K562 (cell line): ENCODE results near the gene MYBPC3. TPM values are rescaled to one million over a fixed set of nuclear protein-coding genes. Genes with fewer than 3 reads are reported as not detected.

Experiments
- ATAC-seq: fragments of 200-7000 bp; cut with Tn5 transposase; 3 replicates; pipeline ENCODE4 v1.9.1; 2020; ENCODE audit warnings: moderate library complexity
- BruUV-seq: library from RNA; stranded (reverse); fragments of 400-500 nt; replicated peaks from 2 replicates; lab custom pipeline; 2021; lab: Mats Ljungman, UMichigan
- CTCF ChIA-PET: fragments of 300-600 bp; formaldehyde crosslinking; extraction: SDS; loops from one replicate; lab custom pipeline; 2021; ENCODE audit warnings: low intra/inter-chr PET ratio; lab: Yijun Ruan, JAX
- POLR2A ChIA-PET: fragments of 300-600, 350-650 bp; sonication (Branson Sonifier 250); formaldehyde crosslinking; extraction: SDS; loops from one replicate; lab custom pipeline; 2021; ENCODE audit warnings: antibody characterized with exemption, inconsistent platforms; lab: Yijun Ruan, JAX
- DNase-seq, 4 experiments: peaks; one replicate each; pipeline versions ENCODE4 v3.0.0 to v3.0.0-alpha.2; 2011 to 2018; ENCODE audit warnings: low spot score in 3 of 4, mixed read lengths in 3 of 4; ENCODE audit errors: extremely low read depth in 1 of 4
- FAIRE-seq: peaks from 2 replicates; lab custom pipeline; 2011; peaks lifted over from hg19 to GRCh38; lab: Jason Lieb, UNC
- H2AFZ ChIP-seq: 2 replicates; pipeline ENCODE4 v1.6.0; 2011; ENCODE audit warnings: low read depth, low read length, control low read depth, inconsistent platforms
- H3K27ac ChIP-seq: fragments of 200-600 bp; 3 replicates; pipeline ENCODE4 v1.8.0; 2011; ENCODE audit warnings: low read depth, mild to moderate bottlenecking, control low read depth, inconsistent platforms, low read length, moderate library complexity, mixed read lengths; ENCODE audit errors: extremely low read depth
- H3K27me3 ChIP-seq, 2 experiments: fragments of 300-600 bp in 1 of 2; 2 replicates in 1 of 2; 3 replicates in 1 of 2; pipeline versions ENCODE4 v1.6.0 to v1.8.0; 2011; ENCODE audit warnings: inconsistent platforms in 2 of 2, low read length in 2 of 2, mild to moderate bottlenecking in 1 of 2, mixed read lengths in 1 of 2, moderate library complexity in 1 of 2; ENCODE audit not compliant: control insufficient read depth in 2 of 2, insufficient read depth in 2 of 2
- H3K36me3 ChIP-seq: fragments of 300-600 bp; 3 replicates; pipeline ENCODE4 v1.8.0; 2011; ENCODE audit warnings: mild to moderate bottlenecking, low read length, inconsistent platforms; ENCODE audit not compliant: control insufficient read depth, insufficient read depth
- H3K4me1 ChIP-seq, 2 experiments: fragments of 200-600 bp in 1 of 2; replicated peaks in 1 of 2; 2 replicates in 1 of 2; 3 replicates in 1 of 2; pipeline versions ENCODE4 v1.5.1 to v1.8.0; 2011; ENCODE audit warnings: inconsistent platforms in 2 of 2, low read length in 2 of 2, mild to moderate bottlenecking in 1 of 2, mixed read lengths in 1 of 2, moderate library complexity in 1 of 2; ENCODE audit not compliant: control insufficient read depth in 2 of 2, insufficient read depth in 2 of 2
- H3K4me2 ChIP-seq: 2 replicates; pipeline ENCODE4 v1.6.1; 2011; ENCODE audit warnings: low read length, control low read depth, inconsistent platforms, mixed read lengths; ENCODE audit not compliant: insufficient read depth
- H3K4me3 ChIP-seq: fragments of 200-600 bp; sonication (generic), shearing (Covaris generic); 2 replicates; pipeline ENCODE4 v1.5.1; 2016; ENCODE audit warnings: control low read depth, inconsistent platforms
- H3K79me2 ChIP-seq: fragments of 200-600 bp; 3 replicates; pipeline ENCODE4 v1.8.0; 2011; ENCODE audit warnings: low read length, inconsistent platforms; ENCODE audit not compliant: control insufficient read depth, insufficient read depth
- H3K9ac ChIP-seq, 2 experiments: 2 replicates each; pipeline versions ENCODE4 v1.6.0 to v1.6.1; 2011; ENCODE audit warnings: low read depth in 2 of 2, low read length in 2 of 2, control low read depth in 1 of 2, inconsistent platforms in 1 of 2, mild to moderate bottlenecking in 1 of 2, mixed read lengths in 1 of 2; ENCODE audit not compliant: insufficient read depth in 1 of 2
- H3K9me1 ChIP-seq: one replicate; pipeline ENCODE4 v1.6.0; 2011; ENCODE audit warnings: inconsistent platforms, mild to moderate bottlenecking, low read length, moderate library complexity; ENCODE audit not compliant: control insufficient read depth, insufficient read depth
- H3K9me3 ChIP-seq: replicated peaks from 2 replicates; pipeline ENCODE4 v1.5.1; 2011; ENCODE audit warnings: low read depth, low read length, inconsistent platforms; ENCODE audit not compliant: control insufficient read depth, insufficient read depth
- H4K20me1 ChIP-seq: replicated peaks from 2 replicates; pipeline ENCODE4 v1.6.1; 2011; ENCODE audit warnings: low read length, inconsistent platforms, mixed read lengths; ENCODE audit not compliant: control insufficient read depth, insufficient read depth
- ESRRA ChIP-seq: fragments of 450-650 bp; IDR thresholded peaks from 2 replicates; pipeline ENCODE4 v1.6.1; 2014; ENCODE audit warnings: low read depth, mild to moderate bottlenecking, moderate library complexity, borderline replicate concordance
- KLF13 ChIP-seq: fragments of 450-650 bp; IDR thresholded peaks from 2 replicates; pipeline ENCODE4 v1.6.1; 2016; ENCODE audit warnings: missing genetic modification characterization, low read depth, mild to moderate bottlenecking, missing compliant biosample characterization, moderate library complexity, borderline replicate concordance
- KLF6 ChIP-seq: fragments of 250-450 bp; sonication (Bioruptor Pico); IDR thresholded peaks from 2 replicates; pipeline ENCODE4 v1.4.0; 2020; ENCODE audit warnings: mild to moderate bottlenecking, moderate library complexity, borderline replicate concordance
- PRMT5 ChIP-seq: sonication (generic); formaldehyde crosslinking; IDR thresholded peaks from 2 replicates; pipeline ENCODE4 v1.5.0; 2020; ENCODE audit warnings: missing genetic modification reagents
- ZFPM2 ChIP-seq: fragments of 250-450 bp; sonication (Bioruptor Pico); IDR thresholded peaks from 2 replicates; pipeline ENCODE4 v1.5.1; 2022; ENCODE audit warnings: mild to moderate bottlenecking
- ZKSCAN1 ChIP-seq: fragments of 150-350 bp; IDR thresholded peaks from 2 replicates; pipeline ENCODE4 v1.6.1; 2016; ENCODE audit warnings: low read depth, low read length
- ZNF347 ChIP-seq: fragments of 450-650 bp; formaldehyde crosslinking; IDR thresholded peaks from 2 replicates; pipeline ENCODE4 v1.4.0; 2020; ENCODE audit warnings: low read depth, mild to moderate bottlenecking, moderate library complexity
- ZNF354B ChIP-seq: fragments of 250-450 bp; sonication (Bioruptor Pico); IDR thresholded peaks from 2 replicates; pipeline ENCODE4 v1.4.0; 2020
- WGBS: fragments of 100-300 bp; shearing (Covaris generic); methylation state at CpG from one replicate; pipeline ENCODE4 v1.1.6; 2016; ENCODE audit warnings: low coverage, mixed read lengths; ENCODE audit not compliant: insufficient coverage; ENCODE audit errors: missing lambda C conversion rate; 5-methylcytosine and 5-hydroxymethylcytosine counted together
- in situ Hi-C: fragments of 300-500 bp; cut with MboI; formaldehyde crosslinking; loops from 4 replicates; pipeline ENCODE4 v1.15.0; 2018; ENCODE audit warnings: inconsistent platforms, mixed read lengths
- intact Hi-C: fragments of 100-400 bp; cut with micrococcal nuclease; formaldehyde crosslinking; loops from 2 replicates; pipeline ENCODE4 v1.14.2; 2022
- polyA plus RNA-seq, 8 experiments: library from polyadenylated mRNA; depleted of rRNA in 4 of 8; stranded (reverse) in 5 of 8; unstranded in 3 of 8; fragments of >200 nt; fragmentation: Nextera tagmentation in 2 of 8; fragmentation: Illumina TruSeq in 1 of 8; extraction: Ambion mirVana in 2 of 8; extraction: Trizol in 1 of 8; gene quantifications; 2 replicates each; pipeline versions ENCODE4 v1.2.1 to v1.2.3, GENCODE V29; 2011 to 2014; ENCODE audit warnings: inconsistent platforms in 1 of 8, missing spikeins in 1 of 8
- total RNA-seq, 7 experiments: library from RNA; depleted of rRNA in 6 of 7; stranded (reverse); fragments of >200 nt in 6 of 7; fragmentation: Illumina TruSeq in 2 of 7; extraction: Trizol in 2 of 7; gene quantifications; 2 replicates each; pipeline versions ENCODE4 v1.2.1 to v1.2.3, GENCODE V29; 2011 to 2021; ENCODE audit warnings: low replicate concordance in 1 of 7
- TF ChIP-seq, protein P1 (sequence below): sonication (generic); formaldehyde crosslinking; IDR thresholded peaks from 2 replicates; pipeline ENCODE4 v1.8.1; 2023; ENCODE audit warnings: mild to moderate bottlenecking, missing genetic modification reagents
- TF ChIP-seq, protein P2 (sequence below): fragments of 250-450 bp; sonication (Bioruptor Pico); IDR thresholded peaks from 2 replicates; pipeline ENCODE4 v1.9.0; 2021; ENCODE audit warnings: mild to moderate bottlenecking, inconsistent platforms
- TF ChIP-seq, protein P3 (sequence below), 2 experiments: fragments of 450-650 bp; IDR thresholded peaks; 2 replicates each; pipeline ENCODE4 v1.6.1; 2018; ENCODE audit warnings: mild to moderate bottlenecking in 2 of 2, low read depth in 1 of 2; ENCODE audit not compliant: partially characterized antibody in 2 of 2

The MYBPC3 gene
- total and polyA plus RNA-seq, 9 of the 15 experiments (the other 6 are each of a cell fraction or from before 2014, with no cell fraction given), result 0.01 TPM; not detected in 8

DNA sequence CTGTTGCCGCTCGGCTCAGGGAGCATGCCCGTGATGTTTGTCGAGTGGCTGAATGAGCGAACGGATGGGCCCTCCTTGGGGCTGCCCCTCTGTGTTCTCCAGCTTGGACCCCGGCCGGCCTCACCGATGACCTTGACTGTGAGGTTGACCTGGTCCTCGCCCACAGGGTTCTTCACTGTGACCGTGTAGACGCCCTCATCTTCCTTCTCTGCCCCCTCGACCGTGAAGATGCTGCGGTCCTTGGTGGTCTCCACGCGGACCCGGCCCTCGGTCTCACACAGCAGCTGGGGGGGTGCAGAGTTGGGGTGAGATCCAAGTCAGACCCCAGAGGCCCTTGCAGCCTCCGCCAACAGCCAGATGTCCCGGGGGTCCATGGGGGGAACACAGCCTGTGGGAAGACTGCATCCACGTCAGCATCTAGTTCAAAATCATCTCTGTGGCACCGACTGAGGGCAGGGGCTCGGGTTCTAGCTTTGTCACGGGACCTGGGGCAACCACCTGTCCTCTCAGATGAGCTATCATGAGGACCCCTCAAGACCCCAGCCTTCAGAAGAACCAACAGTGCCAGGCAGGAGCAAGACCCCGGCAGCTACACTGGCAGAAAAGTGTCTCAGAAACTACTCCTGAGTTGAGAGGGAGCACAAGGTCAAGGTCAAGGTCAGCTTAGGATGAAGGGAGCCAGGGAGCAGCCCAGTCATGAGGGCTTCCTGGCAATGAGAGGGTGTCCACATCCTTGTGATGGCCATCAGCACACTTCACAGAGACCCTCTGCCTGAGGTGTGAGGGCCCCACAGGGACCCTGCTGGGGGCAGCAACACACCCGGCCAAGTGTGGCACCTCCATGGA lies 13.9 kb downstream of the MYBPC3 start:
- H3K9me1 ChIP-seq, result peaks cover 2% of the 10 kb centered on the region
- in situ Hi-C loops, result no loop called here
- BruUV-seq, result no TSS peak
- no peaks in the 10 kb centered on the region for H3K36me3 ChIP-seq
- POLR2A ChIA-PET, result interaction anchor here (0.6 kb wide), 1 partner anchor 103 kb away, joined by 4 read pairs; no protein-coding TSS in a partner anchor
- WGBS, result 63% methylated on average over 23 of the region's 27 CpGs
- ATAC-seq, result no peak
- H3K4me1 ChIP-seq, result peaks cover 6 to 54% of the 10 kb centered on the region in 2 experiments; a peak in 3 of 5 replicates
- no peak overlapping the region for H3K4me2 ChIP-seq
- CTCF ChIA-PET, result no interaction called here
- FAIRE-seq, result no peak
- no peak overlapping the region for H2AFZ ChIP-seq
- H3K27ac ChIP-seq, result no peak overlapping the region
- DNase-seq, result no peak
- peaks cover 3 to 14% of the 10 kb centered on the region in 2 experiments; a peak in 3 of 5 replicates for H3K27me3 ChIP-seq
- H3K79me2 ChIP-seq, result no peaks in the 10 kb centered on the region
- H3K9me3 ChIP-seq, result no peaks in the 10 kb centered on the region
- peak overlapping the region in 1 of 2 experiments; percentile 24; a peak in 1 of 4 replicates for H3K9ac ChIP-seq
- H3K4me3 ChIP-seq, result no peak overlapping the region
- intact Hi-C loops, result no loop called here
- no peaks in the 10 kb centered on the region for H4K20me1 ChIP-seq
- no peak for TF ChIP-seq ZNF347
- TF ChIP-seq, protein P1, sequence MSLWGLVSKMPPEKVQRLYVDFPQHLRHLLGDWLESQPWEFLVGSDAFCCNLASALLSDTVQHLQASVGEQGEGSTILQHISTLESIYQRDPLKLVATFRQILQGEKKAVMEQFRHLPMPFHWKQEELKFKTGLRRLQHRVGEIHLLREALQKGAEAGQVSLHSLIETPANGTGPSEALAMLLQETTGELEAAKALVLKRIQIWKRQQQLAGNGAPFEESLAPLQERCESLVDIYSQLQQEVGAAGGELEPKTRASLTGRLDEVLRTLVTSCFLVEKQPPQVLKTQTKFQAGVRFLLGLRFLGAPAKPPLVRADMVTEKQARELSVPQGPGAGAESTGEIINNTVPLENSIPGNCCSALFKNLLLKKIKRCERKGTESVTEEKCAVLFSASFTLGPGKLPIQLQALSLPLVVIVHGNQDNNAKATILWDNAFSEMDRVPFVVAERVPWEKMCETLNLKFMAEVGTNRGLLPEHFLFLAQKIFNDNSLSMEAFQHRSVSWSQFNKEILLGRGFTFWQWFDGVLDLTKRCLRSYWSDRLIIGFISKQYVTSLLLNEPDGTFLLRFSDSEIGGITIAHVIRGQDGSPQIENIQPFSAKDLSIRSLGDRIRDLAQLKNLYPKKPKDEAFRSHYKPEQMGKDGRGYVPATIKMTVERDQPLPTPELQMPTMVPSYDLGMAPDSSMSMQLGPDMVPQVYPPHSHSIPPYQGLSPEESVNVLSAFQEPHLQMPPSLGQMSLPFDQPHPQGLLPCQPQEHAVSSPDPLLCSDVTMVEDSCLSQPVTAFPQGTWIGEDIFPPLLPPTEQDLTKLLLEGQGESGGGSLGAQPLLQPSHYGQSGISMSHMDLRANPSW, result no peak
- no peak for TF ChIP-seq ZNF354B (CRISPR knock-in tag)
- TF ChIP-seq PRMT5 (CRISPR knock-in tag), result no peak
- no peak for TF ChIP-seq ZKSCAN1
- TF ChIP-seq, protein P2, sequence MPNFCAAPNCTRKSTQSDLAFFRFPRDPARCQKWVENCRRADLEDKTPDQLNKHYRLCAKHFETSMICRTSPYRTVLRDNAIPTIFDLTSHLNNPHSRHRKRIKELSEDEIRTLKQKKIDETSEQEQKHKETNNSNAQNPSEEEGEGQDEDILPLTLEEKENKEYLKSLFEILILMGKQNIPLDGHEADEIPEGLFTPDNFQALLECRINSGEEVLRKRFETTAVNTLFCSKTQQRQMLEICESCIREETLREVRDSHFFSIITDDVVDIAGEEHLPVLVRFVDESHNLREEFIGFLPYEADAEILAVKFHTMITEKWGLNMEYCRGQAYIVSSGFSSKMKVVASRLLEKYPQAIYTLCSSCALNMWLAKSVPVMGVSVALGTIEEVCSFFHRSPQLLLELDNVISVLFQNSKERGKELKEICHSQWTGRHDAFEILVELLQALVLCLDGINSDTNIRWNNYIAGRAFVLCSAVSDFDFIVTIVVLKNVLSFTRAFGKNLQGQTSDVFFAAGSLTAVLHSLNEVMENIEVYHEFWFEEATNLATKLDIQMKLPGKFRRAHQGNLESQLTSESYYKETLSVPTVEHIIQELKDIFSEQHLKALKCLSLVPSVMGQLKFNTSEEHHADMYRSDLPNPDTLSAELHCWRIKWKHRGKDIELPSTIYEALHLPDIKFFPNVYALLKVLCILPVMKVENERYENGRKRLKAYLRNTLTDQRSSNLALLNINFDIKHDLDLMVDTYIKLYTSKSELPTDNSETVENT, result no peak
- no peak for TF ChIP-seq ZFPM2 (CRISPR knock-in tag)
- TF ChIP-seq, protein P3, sequence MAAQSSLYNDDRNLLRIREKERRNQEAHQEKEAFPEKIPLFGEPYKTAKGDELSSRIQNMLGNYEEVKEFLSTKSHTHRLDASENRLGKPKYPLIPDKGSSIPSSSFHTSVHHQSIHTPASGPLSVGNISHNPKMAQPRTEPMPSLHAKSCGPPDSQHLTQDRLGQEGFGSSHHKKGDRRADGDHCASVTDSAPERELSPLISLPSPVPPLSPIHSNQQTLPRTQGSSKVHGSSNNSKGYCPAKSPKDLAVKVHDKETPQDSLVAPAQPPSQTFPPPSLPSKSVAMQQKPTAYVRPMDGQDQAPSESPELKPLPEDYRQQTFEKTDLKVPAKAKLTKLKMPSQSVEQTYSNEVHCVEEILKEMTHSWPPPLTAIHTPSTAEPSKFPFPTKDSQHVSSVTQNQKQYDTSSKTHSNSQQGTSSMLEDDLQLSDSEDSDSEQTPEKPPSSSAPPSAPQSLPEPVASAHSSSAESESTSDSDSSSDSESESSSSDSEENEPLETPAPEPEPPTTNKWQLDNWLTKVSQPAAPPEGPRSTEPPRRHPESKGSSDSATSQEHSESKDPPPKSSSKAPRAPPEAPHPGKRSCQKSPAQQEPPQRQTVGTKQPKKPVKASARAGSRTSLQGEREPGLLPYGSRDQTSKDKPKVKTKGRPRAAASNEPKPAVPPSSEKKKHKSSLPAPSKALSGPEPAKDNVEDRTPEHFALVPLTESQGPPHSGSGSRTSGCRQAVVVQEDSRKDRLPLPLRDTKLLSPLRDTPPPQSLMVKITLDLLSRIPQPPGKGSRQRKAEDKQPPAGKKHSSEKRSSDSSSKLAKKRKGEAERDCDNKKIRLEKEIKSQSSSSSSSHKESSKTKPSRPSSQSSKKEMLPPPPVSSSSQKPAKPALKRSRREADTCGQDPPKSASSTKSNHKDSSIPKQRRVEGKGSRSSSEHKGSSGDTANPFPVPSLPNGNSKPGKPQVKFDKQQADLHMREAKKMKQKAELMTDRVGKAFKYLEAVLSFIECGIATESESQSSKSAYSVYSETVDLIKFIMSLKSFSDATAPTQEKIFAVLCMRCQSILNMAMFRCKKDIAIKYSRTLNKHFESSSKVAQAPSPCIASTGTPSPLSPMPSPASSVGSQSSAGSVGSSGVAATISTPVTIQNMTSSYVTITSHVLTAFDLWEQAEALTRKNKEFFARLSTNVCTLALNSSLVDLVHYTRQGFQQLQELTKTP (IDR thresholded peaks at IDR 0.05; ENCODE audit: low read depth in 1 of 2, partially characterized antibody in 2 of 2), result no peak
- peak; percentile 76 for TF ChIP-seq ESRRA
- TF ChIP-seq KLF13, result no peak
- no peak for TF ChIP-seq KLF6 (CRISPR knock-in tag)
